GM12801 (cell line): ENCODE data around the gene NEURL2.

Experiments
- CTCF ChIP-seq: IDR thresholded peaks from one replicate; pipeline ENCODE4 v1.5.1; 2011; ENCODE audit warnings: control low read depth; ENCODE audit not compliant: insufficient read length; ENCODE audit errors: extremely low read depth

The NEURL2 gene

GRCh38 chr20:45934586-45935415 is 43.8 kb upstream of the NEURL2 start, which contains the start of gene PCIF1:
PCIF1 (plus strand) TSS chr20:45934683; CDS start chr20:45939000, 4,317 bp downstream.
- no peak for TF ChIP-seq CTCF

GRCh38 chr20:45934046-45934585 is 43.1 kb upstream of the NEURL2 start:
- no peak for TF ChIP-seq CTCF

- no peak for TF ChIP-seq CTCF
These were observed 42.4 kb upstream of the NEURL2 start for GRCh38 chr20:45933266-45934045.

- no peak for TF ChIP-seq CTCF
These were observed 36.3 kb upstream of the NEURL2 start for GRCh38 chr20:45927071-45927878.

GRCh38 chr20:45926731-45927070 is 35.7 kb upstream of the NEURL2 start:
- no peak for TF ChIP-seq CTCF

GRCh38 chr20:45925821-45926506 is 35.0 kb upstream of the NEURL2 start:
- no peak for TF ChIP-seq CTCF
